Psoas muscle (tissue), 8 donors: Measurements from ENCODE around the gene DIP2B. TPM values are rescaled to one million over a fixed set of nuclear protein-coding genes. Genes with fewer than 3 reads are reported as not detected.
A peak's percentile ranks its signal among the peaks of the same experiment; 100 is the strongest.

Experiments
- ATAC-seq, 4 donors: fragments of 200-7000 bp; cut with Tn5 transposase; one replicate each; pipeline ENCODE4 v1.9.1; 2020; ENCODE audit warnings: moderate library complexity in 3 of 4, mild to moderate bottlenecking in 2 of 4
- DNase-seq, 2 donors: peaks; one replicate each; pipeline ENCODE4 v3.0.0-alpha.2; 2020
- H3K27ac ChIP-seq: fragments of 200-600 bp; one replicate; pipeline ENCODE4 v1.8.0; 2022
- H3K27me3 ChIP-seq, 3 donors: fragments of 200-600 bp in 1 of 3; one replicate each; pipeline versions ENCODE4 v1.6.1 to v1.8.0; 2013 to 2022; ENCODE audit warnings: low read length in 2 of 3, mild to moderate bottlenecking in 2 of 3, moderate library complexity in 1 of 3; ENCODE audit not compliant: insufficient read depth in 3 of 3
- H3K36me3 ChIP-seq, 2 donors: fragments of 200-600 bp in 1 of 2; one replicate each; pipeline versions ENCODE4 v1.6.1 to v1.8.0; 2013 to 2022; ENCODE audit warnings: low read depth in 1 of 2, mild to moderate bottlenecking in 1 of 2, moderate library complexity in 1 of 2; ENCODE audit not compliant: insufficient read depth in 1 of 2
- H3K4me1 ChIP-seq: fragments of 200-600 bp; one replicate; pipeline ENCODE4 v1.8.0; 2022
- H3K4me3 ChIP-seq: fragments of 200-600 bp; one replicate; pipeline ENCODE4 v1.8.0; 2022; ENCODE audit warnings: mild to moderate bottlenecking
- H3K9me3 ChIP-seq: fragments of 200-600 bp; one replicate; pipeline ENCODE4 v1.8.0; 2022
- WGBS, 3 donors: extraction: QIAGEN DNeasy Blood & Tissue Kit; methylation state at CpG; one replicate each; pipeline versions ENCODE4 v1.1.6 to v1.1.7; 2013; 5-methylcytosine and 5-hydroxymethylcytosine counted together
- intact Hi-C, 2 donors: fragments of 100-400 bp; cut with DNase I; formaldehyde crosslinking; loops; one replicate each; pipeline versions ENCODE4 v1.11.0 to v1.14.2; 2022
- polyA plus RNA-seq, 3 donors: library from polyadenylated mRNA; stranded (reverse); fragments of 200-250 nt; gene quantifications; one replicate each; pipeline ENCODE4 v1.2.3, GENCODE V29; 2013
- total RNA-seq, 4 donors: library from RNA; stranded (reverse); fragmentation: NEBNext Ultra II Directional in 2 of 4; extraction: Animal tissue kit (Norgen Biotek cat#: 25700) in 2 of 4; gene quantifications; one replicate each; pipeline versions ENCODE4 v1.2.1 to v1.2.4, GENCODE V29; 2021 to 2023
- TF ChIP-seq, protein P1 (sequence below): fragments of 200-600 bp; IDR thresholded peaks from one replicate; pipeline ENCODE4 v1.8.0; 2022; ENCODE audit warnings: antibody characterized with exemption
- donor health status: healthy with polysubstance abuse.
- donor health status: DM: no; HTN: no; CAD: no; lungs with moderate emphysema.
- donor health status: Bipolar disorder and iron deficiency.
- donor health status: healthy.
- donor health status: DM: yes; HTN: yes; CAD: no.
- donor health status: DM: no; HTN: no; CAD: no.
- donor health status: DM: no; HTN: no; CAD: no.
- donor health status: DM: yes; HTN: yes; CAD: no.

DIP2B gene
- total and polyA plus RNA-seq, 7 donors, result 2.2 to 10.7 (median 8.6) TPM

DNA sequence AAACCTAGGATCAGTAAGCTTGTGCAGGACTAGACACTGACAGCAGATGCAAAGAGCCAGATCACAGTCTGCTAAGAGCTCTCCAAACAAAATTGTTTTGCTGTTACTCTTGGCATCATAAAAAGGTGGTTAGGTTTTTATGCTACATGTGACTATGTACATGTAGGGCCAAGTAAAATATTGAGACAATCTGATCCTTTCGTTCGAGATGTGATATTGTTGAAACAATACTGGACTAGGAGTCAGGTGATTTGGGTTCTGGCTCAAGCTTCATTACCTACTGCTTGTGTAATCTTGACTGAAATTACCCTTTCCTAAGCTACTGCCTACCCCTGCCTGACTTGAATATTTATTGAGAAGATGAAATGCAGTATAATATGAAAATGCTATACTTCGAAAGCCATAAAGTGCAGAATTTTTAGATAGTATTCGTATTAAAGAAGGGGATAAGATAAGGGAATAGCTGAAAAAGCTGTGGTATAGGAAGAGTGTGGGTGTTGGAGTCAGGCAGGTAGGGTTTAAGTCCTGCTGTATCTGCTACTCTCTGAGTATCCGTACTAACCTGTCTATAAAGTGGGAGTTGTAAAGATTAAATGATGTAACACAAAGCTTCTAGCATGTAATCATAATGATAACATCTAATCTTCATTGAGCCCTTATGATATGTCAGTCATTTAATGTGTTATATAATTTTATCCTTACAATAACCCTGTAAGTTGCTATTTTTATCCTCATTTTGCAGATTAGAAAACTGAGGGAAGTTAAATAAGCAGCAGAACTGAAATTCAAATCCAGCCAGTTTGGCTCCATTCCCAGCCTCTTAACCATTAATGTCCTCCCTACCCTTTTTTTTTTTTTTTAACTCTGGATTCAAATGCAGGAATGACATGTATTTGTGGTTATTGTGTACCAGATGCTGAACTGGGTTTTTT lies 220.5 kb downstream of the DIP2B start:
- TF ChIP-seq, protein P1, sequence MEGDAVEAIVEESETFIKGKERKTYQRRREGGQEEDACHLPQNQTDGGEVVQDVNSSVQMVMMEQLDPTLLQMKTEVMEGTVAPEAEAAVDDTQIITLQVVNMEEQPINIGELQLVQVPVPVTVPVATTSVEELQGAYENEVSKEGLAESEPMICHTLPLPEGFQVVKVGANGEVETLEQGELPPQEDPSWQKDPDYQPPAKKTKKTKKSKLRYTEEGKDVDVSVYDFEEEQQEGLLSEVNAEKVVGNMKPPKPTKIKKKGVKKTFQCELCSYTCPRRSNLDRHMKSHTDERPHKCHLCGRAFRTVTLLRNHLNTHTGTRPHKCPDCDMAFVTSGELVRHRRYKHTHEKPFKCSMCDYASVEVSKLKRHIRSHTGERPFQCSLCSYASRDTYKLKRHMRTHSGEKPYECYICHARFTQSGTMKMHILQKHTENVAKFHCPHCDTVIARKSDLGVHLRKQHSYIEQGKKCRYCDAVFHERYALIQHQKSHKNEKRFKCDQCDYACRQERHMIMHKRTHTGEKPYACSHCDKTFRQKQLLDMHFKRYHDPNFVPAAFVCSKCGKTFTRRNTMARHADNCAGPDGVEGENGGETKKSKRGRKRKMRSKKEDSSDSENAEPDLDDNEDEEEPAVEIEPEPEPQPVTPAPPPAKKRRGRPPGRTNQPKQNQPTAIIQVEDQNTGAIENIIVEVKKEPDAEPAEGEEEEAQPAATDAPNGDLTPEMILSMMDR, result no peak
- Histone ChIP-seq H3K4me3 (no peak overlapping the region), H3K4me1 (no peaks in the 10 kb centered on the region), H3K27me3 (no peaks in the 10 kb centered on the region), H3K36me3 (peaks cover 9 to 97% of the 10 kb centered on the region in 2 donors), H3K27ac (no peak overlapping the region), H3K9me3 (no peaks in the 10 kb centered on the region)
- 84 to 92% (median 88%) methylated on average over 5 of the region's 5 CpGs for WGBS, 3 donors
- intact Hi-C loops, result no loop called here
- ATAC-seq (no peak), DNase-seq (no peak)

DNA sequence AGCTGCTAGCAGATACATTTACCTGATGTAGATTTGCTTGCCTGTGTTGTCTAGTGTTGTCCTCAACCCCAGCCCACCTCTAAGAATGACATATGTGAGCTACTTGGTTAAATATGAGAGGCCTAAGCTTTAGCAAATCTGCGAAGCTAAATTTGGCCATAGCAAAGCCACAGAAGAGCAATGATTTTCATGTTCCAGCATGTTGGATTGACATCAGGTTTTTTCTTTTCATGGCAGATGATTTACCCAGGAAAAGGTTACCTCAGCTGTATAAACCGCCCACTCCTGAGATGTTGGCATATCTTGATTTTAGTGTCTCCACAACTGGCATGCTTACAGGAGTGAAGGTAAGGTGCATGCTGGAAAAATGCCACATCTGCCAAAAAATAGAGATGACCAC lies 222.7 kb downstream of the DIP2B start:
- Histone ChIP-seq H3K27ac (no peak overlapping the region), H3K36me3 (peaks cover 11 to 98% of the 10 kb centered on the region in 2 donors)

DNA sequence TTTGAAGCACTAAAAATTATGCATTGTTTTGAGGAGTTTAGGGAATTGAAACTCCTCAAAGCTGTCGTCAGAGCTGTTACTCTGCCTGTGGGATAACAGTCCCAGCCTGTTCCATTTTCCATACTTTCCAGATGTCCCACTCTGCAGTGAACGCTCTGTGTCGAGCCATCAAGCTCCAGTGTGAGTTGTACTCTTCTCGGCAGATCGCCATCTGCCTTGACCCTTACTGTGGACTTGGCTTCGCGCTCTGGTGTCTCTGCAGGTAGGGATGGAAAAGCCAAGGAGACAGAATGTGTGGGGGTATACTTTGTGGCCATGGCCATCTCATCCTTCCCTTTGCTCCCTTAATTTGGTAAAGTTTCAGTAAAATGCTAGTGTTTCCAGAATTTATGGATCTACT lies 223.6 kb downstream of the DIP2B start:
- Histone ChIP-seq H3K9me3 (no peaks in the 10 kb centered on the region), H3K27me3 (no peaks in the 10 kb centered on the region), H3K4me1 (no peaks in the 10 kb centered on the region), H3K36me3 (peaks cover 12 to 98% of the 10 kb centered on the region in 2 donors), H3K4me3 (no peak overlapping the region), H3K27ac (no peak overlapping the region)
- 83 to 88% (median 87%) methylated on average over 7 of the region's 7 CpGs for WGBS, 3 donors
- DNase-seq, result no peak
- TF ChIP-seq, protein P1, result no peak
- intact Hi-C loops, result no loop called here
- ATAC-seq, result no peak

More for the DNA sequence above, 222.7 kb downstream of the DIP2B start:
- Histone ChIP-seq H3K27me3 (no peaks in the 10 kb centered on the region), H3K4me3 (no peak overlapping the region), H3K4me1 (no peaks in the 10 kb centered on the region), H3K9me3 (no peaks in the 10 kb centered on the region)
- WGBS, 3 donors, result 94 to 100% (median 100%) methylated on average over 2 of the region's 2 CpGs
- DNase-seq, result no peak
- intact Hi-C loops, result no loop called here
- ATAC-seq, result peak in 1 of 4 donors; percentile 82
- TF ChIP-seq, protein P1, result no peak

DNA sequence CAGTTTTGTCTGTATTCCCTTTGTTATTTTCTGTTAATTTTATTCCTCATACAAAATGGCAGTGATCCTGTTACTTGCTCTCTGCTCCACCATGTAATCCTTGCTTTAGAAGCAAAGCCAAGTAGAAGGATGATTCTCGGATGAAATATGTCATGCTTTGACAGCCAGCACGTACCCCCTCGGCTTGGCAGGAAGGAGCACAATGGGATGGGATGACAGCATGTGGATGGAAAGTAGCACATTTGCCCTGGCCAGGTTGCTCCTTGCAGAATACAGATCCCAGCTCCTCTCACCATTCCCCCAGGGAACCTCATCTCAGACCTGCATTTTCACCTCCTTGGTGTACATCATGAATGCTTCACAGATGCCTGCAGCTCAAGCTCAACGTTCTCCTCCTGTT lies 224.1 kb downstream of the DIP2B start:
- Histone ChIP-seq H3K4me3 (no peak overlapping the region), H3K27ac (no peak overlapping the region)
- intact Hi-C loops, result no loop called here

More for the DNA sequence above, 224.1 kb downstream of the DIP2B start:
- no peaks in the 10 kb centered on the region for H3K27me3 ChIP-seq
- H3K9me3 ChIP-seq, result no peaks in the 10 kb centered on the region
- no peaks in the 10 kb centered on the region for H3K4me1 ChIP-seq
- TF ChIP-seq, protein P1, result no peak
- ATAC-seq (peak in 1 of 4 donors; percentile 17), DNase-seq (no peak)
- H3K36me3 ChIP-seq, result peaks cover 16 to 98% of the 10 kb centered on the region in 2 donors
- 41 to 65% (median 41%) methylated on average over 4 of the region's 4 CpGs for WGBS, 3 donors
